NCI-H524 (cell line): Measurements from ENCODE around the gene PIK3AP1.
"Not testable (repeated sequence)": the region's sequence is repeated elsewhere in the genome, so short reads cannot be mapped to it uniquely, and the experiment has no call there.

Experiments used
- DNase-seq, 2 experiments: peaks; one replicate each; lab custom pipeline; 2025; lab: John Stamatoyannopoulos, UW

PIK3AP1 gene

DNA sequence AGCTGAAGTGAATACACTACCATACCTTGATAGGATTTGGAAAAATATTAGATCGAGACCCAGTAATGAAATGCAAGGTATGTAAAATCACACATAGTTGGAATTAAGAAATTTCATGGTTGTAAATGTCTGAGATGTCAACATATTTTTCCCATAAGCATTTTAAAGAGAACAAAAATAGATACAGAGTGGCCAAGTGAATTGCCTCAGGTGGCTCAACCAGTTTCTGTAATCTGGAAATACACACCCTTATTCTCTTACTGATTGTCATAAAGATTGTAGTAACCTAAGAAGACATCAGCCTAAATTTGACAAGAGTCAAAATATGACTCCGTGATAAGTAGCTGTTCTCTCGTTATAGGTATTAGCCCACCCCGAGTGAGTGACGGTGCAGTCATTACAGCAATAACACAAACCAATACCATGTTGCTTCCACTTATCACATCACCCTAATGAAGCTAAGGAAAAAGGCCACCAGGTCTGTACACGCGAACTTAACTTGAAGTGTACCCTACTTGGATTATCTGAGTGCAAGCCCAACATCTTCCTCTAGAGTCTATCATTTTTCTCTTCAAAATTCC, 23.4 kb downstream of the PIK3AP1 start:
- no peak for DNase-seq

DNA sequence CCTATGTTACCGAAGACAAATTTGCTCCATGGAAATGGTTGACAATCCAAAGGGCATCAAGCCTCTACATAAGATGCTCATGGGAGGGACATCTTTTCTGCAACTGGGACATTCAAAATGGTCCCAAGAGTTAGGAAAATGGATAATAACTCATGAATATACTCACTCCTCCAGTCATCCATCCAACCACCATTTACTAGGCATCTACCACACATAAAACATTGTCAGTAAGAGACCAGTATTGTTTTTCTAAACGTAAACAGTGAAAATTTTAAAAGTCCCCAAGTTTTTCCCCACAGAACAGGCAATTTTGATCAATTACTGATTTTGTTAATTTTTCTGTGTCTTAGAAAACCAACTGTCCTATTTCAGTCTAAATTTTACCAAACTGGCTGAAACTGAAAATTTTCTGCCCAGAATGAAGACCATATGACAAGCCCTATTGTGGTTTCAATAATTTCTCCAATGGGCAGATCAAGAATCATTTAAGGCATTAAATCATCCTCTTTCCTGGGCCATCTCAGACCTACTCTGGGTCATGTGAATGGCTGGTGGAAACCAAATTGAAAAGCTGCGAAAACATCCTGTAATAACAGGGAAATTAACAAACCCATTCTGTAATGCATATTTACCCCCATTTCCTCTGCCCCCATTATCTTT, 24.2 kb downstream of the PIK3AP1 start:
- no peak for DNase-seq

DNA sequence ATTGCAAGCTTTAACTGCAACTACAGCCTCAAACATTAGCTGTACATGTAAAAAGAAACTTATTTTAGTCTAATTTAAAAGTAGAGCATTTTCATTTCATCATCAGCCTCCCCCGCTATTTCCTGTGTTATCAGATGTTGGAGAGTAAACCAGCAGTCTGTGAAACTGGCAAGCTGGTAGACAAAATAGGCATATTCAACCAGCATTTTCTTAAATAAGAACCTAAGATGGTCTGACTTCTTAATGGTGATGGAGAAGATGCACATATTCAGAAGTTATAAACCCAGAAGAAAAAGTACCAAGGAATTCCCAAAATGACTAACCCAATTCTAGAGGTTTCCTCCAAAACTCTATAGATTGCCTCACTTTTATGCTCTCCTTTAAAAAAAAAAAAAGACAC, 24.9 kb downstream of the PIK3AP1 start:
- no peak for DNase-seq

- DNase-seq: no peak
Observed at GRCh38 chr10:96693431-96693830, 26.9 kb downstream of the PIK3AP1 start.

- DNase-seq: no peak
Observed at GRCh38 chr10:96692427-96692826, 27.9 kb downstream of the PIK3AP1 start.

DNA sequence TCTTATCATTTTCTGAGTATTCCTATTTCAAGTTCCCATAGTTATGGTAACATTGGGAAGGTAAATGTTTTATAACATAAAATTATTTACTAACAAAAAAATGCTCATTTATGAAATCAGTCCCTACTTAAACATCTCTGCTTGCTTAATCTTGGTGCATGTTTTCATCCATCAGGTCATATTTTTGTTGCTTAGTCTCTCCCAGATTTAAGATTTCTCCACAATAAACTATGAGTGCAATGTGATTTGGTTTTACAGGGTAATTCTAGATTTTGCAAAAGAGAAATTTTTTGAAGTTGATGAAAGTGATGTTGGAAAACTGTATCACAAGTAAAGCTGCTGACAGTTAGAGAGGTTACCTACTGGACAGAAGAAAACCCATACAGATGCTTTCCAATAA, 28.6 kb downstream of the PIK3AP1 start:
- DNase-seq: no peak

- DNase-seq: no peak
Observed at GRCh38 chr10:96690755-96691730, 29.3 kb downstream of the PIK3AP1 start.

DNA sequence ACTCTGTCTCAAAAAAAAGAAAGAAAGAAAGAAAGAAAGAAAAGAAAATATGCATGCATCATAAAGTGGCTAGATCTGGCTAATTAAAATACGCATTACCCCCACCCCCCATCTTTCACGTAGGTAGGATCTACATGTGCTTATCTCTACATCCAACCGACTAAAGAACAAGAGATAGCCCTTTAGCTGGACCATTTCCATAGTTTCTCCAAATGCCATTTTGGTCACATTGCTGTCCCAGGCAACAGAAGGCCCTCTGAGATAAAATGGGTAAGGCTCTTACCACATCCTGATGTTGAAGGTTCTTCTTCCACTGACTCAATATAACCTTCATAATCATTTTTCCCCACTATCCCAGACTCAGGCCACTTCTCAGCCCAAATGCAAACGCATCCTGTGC, 31.5 kb downstream of the PIK3AP1 start:
- no peak for DNase-seq

DNA sequence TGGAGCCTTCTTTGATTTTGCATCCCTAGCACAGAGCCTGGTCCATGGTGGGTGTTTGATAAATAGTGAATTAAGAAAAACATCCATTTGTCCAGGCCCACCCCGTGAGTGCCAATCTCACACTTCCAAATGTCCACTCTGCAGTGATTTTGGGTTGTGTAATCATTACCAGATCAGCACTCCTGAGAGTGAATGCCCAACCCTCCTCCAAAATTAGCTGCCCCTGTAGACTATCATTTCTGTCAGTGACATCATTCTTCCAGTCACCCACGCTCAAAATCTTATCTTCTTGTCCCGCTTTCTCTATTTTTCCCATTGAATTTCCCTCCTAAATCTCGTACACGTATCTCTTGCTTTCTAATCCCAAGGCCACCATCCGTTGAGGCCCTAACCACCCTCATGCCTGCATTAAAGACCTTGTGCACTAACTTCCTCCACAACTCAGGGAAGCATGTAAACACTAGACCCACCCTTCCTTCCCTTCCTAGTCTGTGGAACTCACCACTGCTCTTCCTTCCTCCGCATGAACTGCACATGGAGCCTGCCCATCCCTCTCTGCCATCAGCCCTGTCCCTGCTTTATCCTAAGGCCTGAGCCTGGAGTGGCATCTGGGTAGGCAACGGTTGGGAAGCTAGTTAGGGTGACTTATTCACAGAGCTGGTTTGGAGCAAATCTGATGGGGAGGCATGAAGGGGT, 32.8 kb downstream of the PIK3AP1 start:
- DNase-seq: no peak

- no peak for DNase-seq
Observed at GRCh38 chr10:96686514-96686913, 33.8 kb downstream of the PIK3AP1 start.

GRCh38 chr10:96685306-96685705, 35.0 kb downstream of the PIK3AP1 start:
- no peak for DNase-seq

DNA sequence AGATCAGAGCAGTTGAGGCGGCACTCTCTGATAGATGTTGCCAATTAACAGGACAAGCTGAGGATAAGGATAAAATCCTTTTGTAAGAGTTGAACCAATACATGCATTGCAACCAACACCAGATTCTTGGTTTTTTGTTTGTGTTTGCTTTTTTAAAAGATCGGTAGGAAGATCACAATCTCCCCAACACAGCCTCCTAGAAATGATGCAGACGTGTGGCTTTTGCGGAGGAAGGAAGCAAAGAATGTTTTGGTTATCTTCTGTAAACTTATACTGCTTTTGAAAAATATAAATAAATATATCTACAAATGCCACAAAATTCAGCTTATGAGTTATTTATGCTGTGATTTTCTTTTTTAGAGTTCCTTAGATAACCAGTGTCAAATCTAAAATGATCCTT, 35.5 kb downstream of the PIK3AP1 start:
- no peak for DNase-seq

DNA sequence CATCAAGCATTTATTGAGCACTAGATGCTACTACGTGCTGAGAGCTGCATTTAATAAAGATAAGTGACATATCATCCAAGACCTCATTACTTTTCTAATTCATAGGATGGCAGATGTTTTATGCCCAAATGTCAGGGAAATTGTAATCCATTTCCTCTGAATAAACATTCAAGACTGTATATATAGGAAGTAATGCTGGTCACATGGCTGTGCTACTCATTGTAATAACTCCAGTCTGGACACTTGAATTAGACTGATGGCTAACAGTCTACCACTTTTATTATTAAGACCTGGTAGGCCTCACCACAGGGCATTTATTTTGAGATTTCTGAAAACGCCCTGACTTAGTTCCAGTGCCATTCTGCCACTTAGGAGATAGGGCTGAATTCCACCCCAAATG, 36.6 kb downstream of the PIK3AP1 start:
- no peak for DNase-seq

- no peak for DNase-seq
Observed at GRCh38 chr10:96683065-96683464, 37.2 kb downstream of the PIK3AP1 start.

DNA sequence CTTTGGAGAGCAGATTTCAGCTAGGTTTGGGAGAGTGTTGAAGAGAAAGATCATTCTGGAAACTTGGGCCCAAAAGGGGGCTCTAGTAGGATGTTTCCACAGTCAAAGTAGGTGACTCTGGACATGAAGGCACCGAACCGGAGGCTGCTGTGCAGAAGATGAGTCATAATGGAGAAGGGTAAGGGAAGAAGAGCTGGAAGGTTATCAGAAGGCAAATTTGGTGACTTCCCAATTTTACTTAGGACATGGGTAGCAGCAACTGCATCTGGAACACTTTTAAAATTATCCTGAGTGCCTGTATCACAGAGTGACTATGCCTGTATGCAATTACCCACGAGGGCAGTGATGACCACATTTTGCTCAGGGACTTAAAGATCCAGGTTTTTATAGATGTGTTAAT, 38.8 kb downstream of the PIK3AP1 start:
- DNase-seq: peak in 1 of 2 experiments; percentile 6

- DNase-seq: not testable (repeated sequence)
Observed at GRCh38 chr10:96680463-96680862, 39.9 kb downstream of the PIK3AP1 start.

- no peak for DNase-seq
Observed at GRCh38 chr10:96678725-96679124, 41.6 kb downstream of the PIK3AP1 start.

DNA sequence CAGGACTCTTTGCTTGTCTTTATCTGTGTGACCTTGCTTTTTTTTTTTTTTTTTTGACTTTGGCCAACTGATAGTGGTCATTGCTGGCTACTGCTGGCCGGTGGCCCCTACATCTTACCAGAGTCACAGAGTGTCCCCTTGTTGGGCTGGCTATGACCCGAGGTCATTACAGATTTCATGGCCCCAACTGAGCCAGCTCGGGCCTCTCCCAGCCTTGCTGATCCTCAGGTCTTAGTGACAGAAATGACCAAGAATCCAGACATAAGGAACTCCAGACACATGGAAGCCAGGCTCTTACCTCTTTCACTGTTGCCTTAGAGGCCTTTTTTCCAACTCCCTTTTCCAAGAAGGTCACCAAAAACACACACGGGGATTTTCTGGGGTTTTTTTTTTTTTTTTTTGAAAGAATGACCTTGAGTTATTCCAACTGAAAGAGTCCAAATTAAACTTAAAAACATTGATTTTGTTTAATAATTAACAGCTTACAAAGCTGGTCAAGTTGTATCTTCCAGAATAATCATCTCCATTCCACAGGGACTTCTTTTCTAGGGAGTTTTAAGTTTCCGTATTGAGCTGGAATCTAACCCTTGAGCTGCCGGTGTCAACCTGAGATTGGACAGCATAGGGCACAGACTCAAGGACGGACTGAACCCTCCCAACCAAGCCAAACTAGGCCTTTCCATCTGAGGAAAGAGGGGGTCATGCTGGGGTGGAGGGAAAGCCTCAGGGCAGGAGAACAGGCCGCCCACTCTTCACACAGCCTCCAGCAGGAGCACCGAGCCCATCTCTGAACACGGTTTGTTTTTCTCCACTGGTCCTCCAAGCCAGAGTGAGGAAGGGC, 43.8 kb downstream of the PIK3AP1 start:
- DNase-seq: no peak

GRCh38 chr10:96675846-96676245, 44.5 kb downstream of the PIK3AP1 start:
- no peak for DNase-seq

- DNase-seq: no peak
Observed at GRCh38 chr10:96673318-96674099, 46.8 kb downstream of the PIK3AP1 start.
